ENCODE measurements around the gene ZNF276. TPM values are rescaled to one million over a fixed set of nuclear protein-coding genes. Genes with fewer than 3 reads are reported as not detected.

The ZNF276 gene
- total RNA-seq, 1 experiment from 2014 or later: 30.6 TPM

- no peak for DNase-seq
- no peak for TF ChIP-seq CTCF (IDR thresholded peaks at IDR 0.05; ENCODE audit: unreplicated experiment)
- H3K27me3 Mint-ChIP-seq (ENCODE audit: unreplicated experiment): no peaks in the 10 kb centered on the region
- H3K27ac Mint-ChIP-seq (ENCODE audit: unreplicated experiment): no peak overlapping the region
- CTCF ChIA-PET: interaction anchor here (0.5 to 1.5 kb wide), 4 partner anchors 15 to 118 kb away, joined by 3 to 17 read pairs (median 6); partner anchors contain the start of genes CHMP1A, SPATA2L and SPATA33
- H3K9me3 Mint-ChIP-seq (ENCODE audit: low read depth, unreplicated experiment): no peaks in the 10 kb centered on the region
- H3K4me3 Mint-ChIP-seq (ENCODE audit: low read depth, unreplicated experiment): peak overlapping the region; percentile 82
- intact Hi-C loops (cut with micrococcal nuclease; ENCODE audit: unreplicated experiment): no loop called here
- H3K36me3 Mint-ChIP-seq (ENCODE audit: insufficient read depth, unreplicated experiment): peaks cover 61% of the 10 kb centered on the region
- no TSS peak for BruUV-seq (replicated peaks)
- peaks cover 10% of the 10 kb centered on the region for H3K4me1 Mint-ChIP-seq (ENCODE audit: low read depth, unreplicated experiment)
Observed at GRCh38 chr16:89685916-89686315, 35.4 kb upstream of the ZNF276 start.

GRCh38 chr16:89686520-89687091, 34.7 kb upstream of the ZNF276 start, which contains the start of gene CDK10:
TSS of gene CDK10 (plus strand) at chr16:89686689. CDS start at chr16:89686711, 22 bp downstream.
- no TSS peak for BruUV-seq (replicated peaks)
- H3K4me3 Mint-ChIP-seq (ENCODE audit: low read depth, unreplicated experiment): peak within 1 kb of the TSS; percentile 82
- no peaks in the 10 kb centered on the region for H3K27me3 Mint-ChIP-seq (ENCODE audit: unreplicated experiment)
- peak within 1 kb of the TSS; percentile 65 for H3K27ac Mint-ChIP-seq (ENCODE audit: unreplicated experiment)
- H3K9me3 Mint-ChIP-seq (ENCODE audit: low read depth, unreplicated experiment): no peaks in the 10 kb centered on the region
- intact Hi-C loops (cut with micrococcal nuclease; ENCODE audit: unreplicated experiment): no loop called here
- peaks cover 68% of the 10 kb centered on the region for H3K36me3 Mint-ChIP-seq (ENCODE audit: insufficient read depth, unreplicated experiment)
- TF ChIP-seq CTCF (IDR thresholded peaks at IDR 0.05; ENCODE audit: unreplicated experiment): no peak
- CTCF ChIA-PET: interaction anchor here (0.5 to 1.5 kb wide), 4 partner anchors 14 to 118 kb away, joined by 3 to 17 read pairs (median 6); partner anchors contain the start of genes CHMP1A, SPATA2L and SPATA33
- peak; percentile 96 for DNase-seq
- peaks cover 10% of the 10 kb centered on the region for H3K4me1 Mint-ChIP-seq (ENCODE audit: low read depth, unreplicated experiment)

GRCh38 chr16:89687092-89687940, 34.0 kb upstream of the ZNF276 start:
- Mint-ChIP-seq H3K4me1 (ENCODE audit: low read depth, unreplicated experiment) (peaks cover 10% of the 10 kb centered on the region), H3K27me3 (ENCODE audit: unreplicated experiment) (no peaks in the 10 kb centered on the region), H3K4me3 (ENCODE audit: low read depth, unreplicated experiment) (peak overlapping the region; percentile 82), H3K36me3 (ENCODE audit: insufficient read depth, unreplicated experiment) (peaks cover 75% of the 10 kb centered on the region), H3K27ac (ENCODE audit: unreplicated experiment) (peak overlapping the region; percentile 65), H3K9me3 (ENCODE audit: low read depth, unreplicated experiment) (no peaks in the 10 kb centered on the region)
- intact Hi-C loops (cut with micrococcal nuclease; ENCODE audit: unreplicated experiment): no loop called here
- BruUV-seq (replicated peaks): TSS peak; percentile 48
- peak; percentile 85 for DNase-seq
- no peak for TF ChIP-seq CTCF (IDR thresholded peaks at IDR 0.05; ENCODE audit: unreplicated experiment)
- CTCF ChIA-PET: interaction anchor here (1.1 to 1.5 kb wide), 3 partner anchors 13 to 30 kb away, joined by 4 to 17 read pairs (median 7); partner anchors contain the start of genes CHMP1A, SPATA2L and SPATA33

- CTCF ChIA-PET: no interaction called here
- intact Hi-C loops (cut with micrococcal nuclease; ENCODE audit: unreplicated experiment): no loop called here
- BruUV-seq (replicated peaks): no TSS peak
- H3K4me3 Mint-ChIP-seq (ENCODE audit: low read depth, unreplicated experiment): peak overlapping the region; percentile 82
- peaks cover 86% of the 10 kb centered on the region for H3K36me3 Mint-ChIP-seq (ENCODE audit: insufficient read depth, unreplicated experiment)
- no peak for DNase-seq
- no peaks in the 10 kb centered on the region for H3K9me3 Mint-ChIP-seq (ENCODE audit: low read depth, unreplicated experiment)
- peaks cover 10% of the 10 kb centered on the region for H3K4me1 Mint-ChIP-seq (ENCODE audit: low read depth, unreplicated experiment)
- H3K27me3 Mint-ChIP-seq (ENCODE audit: unreplicated experiment): no peaks in the 10 kb centered on the region
- no peak for TF ChIP-seq CTCF (IDR thresholded peaks at IDR 0.05; ENCODE audit: unreplicated experiment)
- H3K27ac Mint-ChIP-seq (ENCODE audit: unreplicated experiment): no peak overlapping the region
Observed at GRCh38 chr16:89688395-89688794, 32.9 kb upstream of the ZNF276 start.

Measured in Calu3 (cell line).